ENCODE data around the gene OXCT1. TPM values are rescaled to one million over a fixed set of nuclear protein-coding genes. Genes with fewer than 3 reads are reported as not detected.

OXCT1 gene
- total and polyA plus RNA-seq, 2 experiments from 2014 or later: 12.4 to 16.9 TPM

GRCh38 chr5:41788941-41789368, 81.3 kb downstream of the OXCT1 start:
- no peaks in the 10 kb centered on the region for H3K9me3 ChIP-seq (ENCODE audit: low read depth)
- peaks cover 31% of the 10 kb centered on the region for H3K4me1 ChIP-seq (ENCODE audit: insufficient read depth)
- H3K79me2 ChIP-seq: no peaks in the 10 kb centered on the region
- H2AFZ ChIP-seq: no peak overlapping the region
- H3K4me2 ChIP-seq: no peak overlapping the region
- TF ChIP-seq EZH2phosphoT487 (IDR thresholded peaks at IDR 0.05; ENCODE audit: low read depth, severe bottlenecking, unreplicated experiment): no peak
- no peaks in the 10 kb centered on the region for H3K9me2 ChIP-seq (replicated peaks; ENCODE audit: insufficient read depth)
- H3K4me3 ChIP-seq: no peak overlapping the region
- WGBS (ENCODE audit: low lambda C conversion rate, missing lambda C conversion rate): 43% methylated on average over 2 of the region's 2 CpGs
- no peaks in the 10 kb centered on the region for H3K36me3 ChIP-seq (replicated peaks; ENCODE audit: insufficient read depth, low read depth)
- H4K20me1 ChIP-seq (ENCODE audit: insufficient read depth, poor library complexity, severe bottlenecking): no peaks in the 10 kb centered on the region
- H3K27ac ChIP-seq: peak overlapping the region; percentile 14
- no peak for DNase-seq (ENCODE audit: low spot score)
- H3K27me3 ChIP-seq: no peaks in the 10 kb centered on the region

GRCh38 chr5:41787265-41787664, 83.0 kb downstream of the OXCT1 start:
- Histone ChIP-seq H3K4me3 (no peak overlapping the region), H3K36me3 (replicated peaks; ENCODE audit: insufficient read depth, low read depth) (no peaks in the 10 kb centered on the region), H3K27ac (no peak overlapping the region), H3K9me3 (ENCODE audit: low read depth) (no peaks in the 10 kb centered on the region), H2AFZ (no peak overlapping the region), H4K20me1 (ENCODE audit: insufficient read depth, poor library complexity, severe bottlenecking) (no peaks in the 10 kb centered on the region), H3K4me1 (ENCODE audit: insufficient read depth) (peaks cover 24% of the 10 kb centered on the region), H3K9me2 (replicated peaks; ENCODE audit: insufficient read depth) (no peaks in the 10 kb centered on the region), H3K79me2 (no peaks in the 10 kb centered on the region), H3K4me2 (no peak overlapping the region), H3K27me3 (no peaks in the 10 kb centered on the region)
- DNase-seq (ENCODE audit: low spot score): no peak
- TF ChIP-seq EZH2 (IDR thresholded peaks at IDR 0.05; ENCODE audit: borderline replicate concordance) (no peak), EZH2phosphoT487 (IDR thresholded peaks at IDR 0.05; ENCODE audit: low read depth, severe bottlenecking, unreplicated experiment) (no peak), CTCF (IDR thresholded peaks at IDR 0.05; ENCODE audit: poor library complexity) (no peak)
- 85% methylated on average over 2 of the region's 2 CpGs for WGBS (ENCODE audit: low lambda C conversion rate, missing lambda C conversion rate)

GRCh38 chr5:41785061-41785460, 85.2 kb downstream of the OXCT1 start:
- TF ChIP-seq CTCF (IDR thresholded peaks at IDR 0.05; ENCODE audit: poor library complexity) (no peak), EZH2 (IDR thresholded peaks at IDR 0.05; ENCODE audit: borderline replicate concordance) (no peak), EZH2phosphoT487 (IDR thresholded peaks at IDR 0.05; ENCODE audit: low read depth, severe bottlenecking, unreplicated experiment) (no peak)
- Histone ChIP-seq H3K27ac (no peak overlapping the region), H2AFZ (no peak overlapping the region), H3K4me3 (no peak overlapping the region), H3K9me3 (ENCODE audit: low read depth) (no peaks in the 10 kb centered on the region), H3K36me3 (replicated peaks; ENCODE audit: insufficient read depth, low read depth) (no peaks in the 10 kb centered on the region), H3K4me1 (ENCODE audit: insufficient read depth) (peaks cover 24% of the 10 kb centered on the region), H3K9me2 (replicated peaks; ENCODE audit: insufficient read depth) (no peaks in the 10 kb centered on the region), H3K79me2 (no peaks in the 10 kb centered on the region), H4K20me1 (ENCODE audit: insufficient read depth, poor library complexity, severe bottlenecking) (no peaks in the 10 kb centered on the region), H3K4me2 (no peak overlapping the region), H3K27me3 (no peaks in the 10 kb centered on the region)
- no peak for DNase-seq (ENCODE audit: low spot score)

GRCh38 chr5:41778410-41778809, 91.8 kb downstream of the OXCT1 start:
- no peaks in the 10 kb centered on the region for H3K4me1 ChIP-seq (ENCODE audit: insufficient read depth)
- no peak overlapping the region for H3K27ac ChIP-seq
- no peak overlapping the region for H2AFZ ChIP-seq
- no peaks in the 10 kb centered on the region for H3K79me2 ChIP-seq
- no peaks in the 10 kb centered on the region for H3K27me3 ChIP-seq
- H3K9me3 ChIP-seq (ENCODE audit: low read depth): no peaks in the 10 kb centered on the region
- no peaks in the 10 kb centered on the region for H3K36me3 ChIP-seq (replicated peaks; ENCODE audit: insufficient read depth, low read depth)
- H3K4me2 ChIP-seq: no peak overlapping the region
- no peak for TF ChIP-seq EZH2 (IDR thresholded peaks at IDR 0.05; ENCODE audit: borderline replicate concordance)
- TF ChIP-seq EZH2phosphoT487 (IDR thresholded peaks at IDR 0.05; ENCODE audit: low read depth, severe bottlenecking, unreplicated experiment): no peak
- no peak for TF ChIP-seq CTCF (IDR thresholded peaks at IDR 0.05; ENCODE audit: poor library complexity)
- no peaks in the 10 kb centered on the region for H4K20me1 ChIP-seq (ENCODE audit: insufficient read depth, poor library complexity, severe bottlenecking)
- no peak overlapping the region for H3K4me3 ChIP-seq
- H3K9me2 ChIP-seq (replicated peaks; ENCODE audit: insufficient read depth): no peaks in the 10 kb centered on the region
- DNase-seq (ENCODE audit: low spot score): no peak
- 94% methylated on average over 3 of the region's 3 CpGs for whole genome bisulfite sequencing (ENCODE audit: low lambda C conversion rate, missing lambda C conversion rate)
